Left lung (tissue), 10 donors: ENCODE data around the gene HOXA11. TPM values are rescaled to one million over a fixed set of nuclear protein-coding genes. Genes with fewer than 3 reads are reported as not detected.

Experiments
- ATAC-seq: fragments of 200-7000 bp; cut with Tn5 transposase; one replicate; pipeline ENCODE4 v1.9.1; 2020; ENCODE audit warnings: moderate library complexity
- DNase-seq, 4 donors: peaks; one replicate each; pipeline ENCODE4 v3.0.0-alpha.2; 2013 to 2020
- H3K27ac ChIP-seq, 2 donors: fragments of 200-600 bp; sonication (generic) in 1 of 2; one replicate each; pipeline versions ENCODE4 v1.5.0 to v1.8.0; 2020 to 2021
- H3K27me3 ChIP-seq, 2 donors: fragments of 200-600 bp; sonication (generic) in 1 of 2; one replicate each; pipeline versions ENCODE4 v1.5.0 to v1.8.0; 2020 to 2021
- H3K36me3 ChIP-seq, 2 donors: fragments of 200-600 bp; sonication (generic) in 1 of 2; one replicate each; pipeline versions ENCODE4 v1.5.0 to v1.8.0; 2020 to 2021
- H3K4me1 ChIP-seq, 2 donors: fragments of 200-600 bp; one replicate each; pipeline ENCODE4 v1.8.0; 2021
- H3K4me3 ChIP-seq, 2 donors: fragments of 200-600 bp; sonication (generic) in 1 of 2; one replicate each; pipeline versions ENCODE4 v1.5.0 to v1.8.0; 2020 to 2021; ENCODE audit warnings: mild to moderate bottlenecking in 1 of 2
- H3K9me3 ChIP-seq, 2 donors: fragments of 200-600 bp; sonication (generic) in 1 of 2; one replicate each; pipeline versions ENCODE4 v1.5.0 to v1.8.0; 2020 to 2021
- intact Hi-C, 2 donors: fragments of 100-400 bp; cut with DNase I; formaldehyde crosslinking; loops; one replicate each; pipeline versions ENCODE4 v1.11.2 to v1.14.2; 2022
- polyA plus RNA-seq, 6 donors: library from polyadenylated mRNA; unstranded; fragments of 120-200 nt; gene quantifications; one replicate each; pipeline ENCODE4 v1.2.1, GENCODE V29; 2013; ENCODE audit not compliant: insufficient read length in 6 of 6
- total RNA-seq, 2 donors: library from RNA; stranded (reverse); fragmentation: NEBNext Ultra II Directional; extraction: Animal tissue kit (Norgen Biotek cat#: 25700); gene quantifications; one replicate each; pipeline ENCODE4 v1.2.1, GENCODE V29; 2021
- TF ChIP-seq, protein P1 (sequence below), 2 donors: fragments of 200-600 bp; sonication (generic) in 1 of 2; IDR thresholded peaks; one replicate each; pipeline versions ENCODE4 v1.5.0 to v1.8.0; 2021; ENCODE audit warnings: antibody characterized with exemption in 2 of 2
- donor health status: DM: no; HTN: yes; CAD: no.
- donor health status: DM: no; HTN: no; CAD: no.

Gene HOXA11
- total and polyA plus RNA-seq, 8 donors = 0.10 to 0.23 (median 0.13) TPM; not detected in 4

DNA sequence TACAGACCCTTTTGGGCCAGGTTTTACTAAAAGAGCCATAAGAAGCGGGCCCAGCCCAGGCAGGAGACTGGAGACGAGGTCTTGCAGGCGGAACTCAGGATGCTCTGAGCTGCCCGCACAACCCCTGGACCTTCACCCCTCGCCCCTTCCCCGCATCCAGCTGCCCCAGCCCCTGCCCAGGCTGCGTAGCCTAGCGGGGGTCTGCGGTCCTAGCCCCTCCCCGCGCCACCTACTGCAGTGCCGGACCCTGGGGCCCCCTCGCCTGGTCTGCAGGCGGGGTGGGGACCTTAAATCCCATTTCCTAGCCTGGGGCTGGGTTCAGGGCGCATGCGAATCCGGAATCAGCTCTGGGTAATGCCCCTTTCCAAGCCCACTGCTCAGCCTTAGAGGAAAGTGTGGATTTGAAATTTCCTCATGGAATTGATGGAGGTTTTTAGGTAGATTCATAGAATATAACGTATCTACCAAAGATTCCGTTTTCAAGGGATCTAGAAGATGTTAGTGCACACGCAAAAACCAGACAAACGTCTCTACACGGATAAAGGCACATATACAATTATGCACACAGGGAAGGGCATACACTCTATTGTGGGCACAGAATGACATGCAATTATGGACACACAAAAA is 32.1 kb downstream of the HOXA11 start:
- H3K4me1 ChIP-seq = peaks cover 0 to 49% of the 10 kb centered on the region in 2 donors
- intact Hi-C loops = no loop called here
- no peaks in the 10 kb centered on the region for H3K36me3 ChIP-seq
- TF ChIP-seq, protein P1, sequence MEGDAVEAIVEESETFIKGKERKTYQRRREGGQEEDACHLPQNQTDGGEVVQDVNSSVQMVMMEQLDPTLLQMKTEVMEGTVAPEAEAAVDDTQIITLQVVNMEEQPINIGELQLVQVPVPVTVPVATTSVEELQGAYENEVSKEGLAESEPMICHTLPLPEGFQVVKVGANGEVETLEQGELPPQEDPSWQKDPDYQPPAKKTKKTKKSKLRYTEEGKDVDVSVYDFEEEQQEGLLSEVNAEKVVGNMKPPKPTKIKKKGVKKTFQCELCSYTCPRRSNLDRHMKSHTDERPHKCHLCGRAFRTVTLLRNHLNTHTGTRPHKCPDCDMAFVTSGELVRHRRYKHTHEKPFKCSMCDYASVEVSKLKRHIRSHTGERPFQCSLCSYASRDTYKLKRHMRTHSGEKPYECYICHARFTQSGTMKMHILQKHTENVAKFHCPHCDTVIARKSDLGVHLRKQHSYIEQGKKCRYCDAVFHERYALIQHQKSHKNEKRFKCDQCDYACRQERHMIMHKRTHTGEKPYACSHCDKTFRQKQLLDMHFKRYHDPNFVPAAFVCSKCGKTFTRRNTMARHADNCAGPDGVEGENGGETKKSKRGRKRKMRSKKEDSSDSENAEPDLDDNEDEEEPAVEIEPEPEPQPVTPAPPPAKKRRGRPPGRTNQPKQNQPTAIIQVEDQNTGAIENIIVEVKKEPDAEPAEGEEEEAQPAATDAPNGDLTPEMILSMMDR (IDR thresholded peaks at IDR 0.05) = no peak
- H3K27ac ChIP-seq = peak overlapping the region; percentile 71 to 87
- H3K9me3 ChIP-seq = no peaks in the 10 kb centered on the region
- peak overlapping the region; percentile 41 to 46 for H3K4me3 ChIP-seq
- ATAC-seq (no peak), DNase-seq (peak in 2 of 4 donors; percentile 28 to 72)
- H3K27me3 ChIP-seq = peaks cover 85 to 100% of the 10 kb centered on the region in 2 donors

DNA sequence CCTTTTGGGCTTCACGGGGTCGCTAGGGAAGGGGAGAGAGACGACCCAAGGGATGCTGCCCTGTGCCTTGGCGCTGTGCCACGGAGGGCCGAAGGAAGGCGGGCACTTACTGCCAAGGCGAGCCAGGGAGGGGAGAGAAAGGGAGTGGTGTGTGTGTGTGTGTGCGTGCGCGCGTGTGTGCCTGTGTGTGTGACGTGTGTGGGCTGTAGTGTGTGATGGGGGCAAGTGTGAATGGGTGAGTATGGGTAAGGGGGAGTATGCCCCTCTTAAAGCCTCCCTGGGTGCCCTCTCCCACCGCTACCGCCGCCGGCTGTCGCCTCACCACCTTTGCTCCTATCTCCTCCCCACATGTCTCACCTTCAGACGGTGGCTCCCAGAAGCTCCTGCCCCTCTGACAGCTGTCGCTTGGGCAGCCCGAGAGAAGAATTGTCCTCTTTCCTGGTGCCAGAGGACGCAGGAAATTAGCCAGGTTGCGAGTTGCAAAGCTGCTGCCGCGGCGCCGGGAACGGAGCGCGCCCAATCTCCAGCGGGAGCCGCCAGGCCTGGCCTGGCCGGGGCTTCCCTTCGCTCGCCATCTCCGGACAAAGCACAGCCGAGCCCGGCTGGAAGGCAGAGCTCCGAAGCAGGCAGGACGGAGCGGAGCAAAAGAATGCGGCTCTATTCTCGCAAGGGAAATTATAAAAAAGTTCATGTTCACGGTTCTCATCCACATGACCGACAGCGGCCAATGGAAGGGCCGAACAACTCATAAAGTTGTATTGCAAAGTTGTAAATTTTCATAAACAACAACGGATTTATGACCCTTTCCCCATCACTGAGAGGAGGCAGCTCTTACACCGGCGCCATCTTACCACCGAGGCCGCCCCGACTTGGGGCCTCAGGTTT is 32.9 kb downstream of the HOXA11 start, which contains the start of gene HOXA3:
HOXA3 (minus strand) TSS at position 653 of the 885 bp plus-strand sequence. CDS start 41,943 bp downstream, outside the sequence.
- DNase-seq (peak; percentile 38 to 81 (median 69)), ATAC-seq (peak; percentile 8)
- H3K4me3 ChIP-seq = peak within 1 kb of the TSS; percentile 41 to 46
- TF ChIP-seq, protein P1 (IDR thresholded peaks at IDR 0.05) = no peak
- intact Hi-C loops = no loop called here
- H3K36me3 ChIP-seq = no peaks in the 10 kb centered on the region
- H3K9me3 ChIP-seq = no peaks in the 10 kb centered on the region
- peaks cover 0 to 57% of the 10 kb centered on the region in 2 donors for H3K4me1 ChIP-seq
- H3K27ac ChIP-seq = peak within 1 kb of the TSS; percentile 71 to 87
- H3K27me3 ChIP-seq = peaks cover 85 to 100% of the 10 kb centered on the region in 2 donors

DNA sequence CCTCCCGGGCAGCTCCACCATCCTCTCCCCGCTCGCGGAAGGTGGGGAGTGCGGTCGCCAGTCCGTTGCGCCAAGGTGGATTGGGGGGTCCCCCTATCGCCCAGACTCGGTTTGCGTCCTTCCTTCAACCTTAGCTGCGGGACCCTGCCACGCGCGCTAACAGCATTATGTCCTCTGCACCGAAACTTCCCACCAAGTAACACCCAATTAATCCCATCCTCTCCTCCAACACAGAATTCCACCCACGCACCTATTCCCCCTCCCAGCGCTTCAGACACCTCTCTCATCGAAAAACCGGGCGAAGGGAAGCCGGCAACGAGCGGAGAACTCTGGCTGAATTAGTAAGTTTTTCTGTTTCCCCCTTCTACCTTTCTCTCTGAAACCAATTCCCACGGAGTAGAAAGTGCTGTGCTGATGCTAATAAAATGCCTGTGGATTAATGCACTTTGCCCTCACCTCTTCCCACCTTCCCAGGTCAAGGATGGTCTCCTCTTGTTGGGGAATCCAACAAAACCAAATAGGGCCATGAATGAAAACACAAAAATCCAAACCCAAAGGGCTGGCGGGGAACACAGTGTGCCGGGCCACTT is 33.6 kb downstream of the HOXA11 start:
- TF ChIP-seq, protein P1 (IDR thresholded peaks at IDR 0.05) = no peak
- no peak for ATAC-seq
- Histone ChIP-seq H3K4me3 (peak overlapping the region; percentile 41 to 46), H3K9me3 (no peaks in the 10 kb centered on the region), H3K4me1 (peaks cover 0 to 61% of the 10 kb centered on the region in 2 donors), H3K27me3 (peaks cover 84 to 100% of the 10 kb centered on the region in 2 donors), H3K36me3 (no peaks in the 10 kb centered on the region), H3K27ac (peak overlapping the region; percentile 71 to 87)
- intact Hi-C loops = no loop called here
- DNase-seq = peak in 2 of 4 donors; percentile 41 to 78

DNA sequence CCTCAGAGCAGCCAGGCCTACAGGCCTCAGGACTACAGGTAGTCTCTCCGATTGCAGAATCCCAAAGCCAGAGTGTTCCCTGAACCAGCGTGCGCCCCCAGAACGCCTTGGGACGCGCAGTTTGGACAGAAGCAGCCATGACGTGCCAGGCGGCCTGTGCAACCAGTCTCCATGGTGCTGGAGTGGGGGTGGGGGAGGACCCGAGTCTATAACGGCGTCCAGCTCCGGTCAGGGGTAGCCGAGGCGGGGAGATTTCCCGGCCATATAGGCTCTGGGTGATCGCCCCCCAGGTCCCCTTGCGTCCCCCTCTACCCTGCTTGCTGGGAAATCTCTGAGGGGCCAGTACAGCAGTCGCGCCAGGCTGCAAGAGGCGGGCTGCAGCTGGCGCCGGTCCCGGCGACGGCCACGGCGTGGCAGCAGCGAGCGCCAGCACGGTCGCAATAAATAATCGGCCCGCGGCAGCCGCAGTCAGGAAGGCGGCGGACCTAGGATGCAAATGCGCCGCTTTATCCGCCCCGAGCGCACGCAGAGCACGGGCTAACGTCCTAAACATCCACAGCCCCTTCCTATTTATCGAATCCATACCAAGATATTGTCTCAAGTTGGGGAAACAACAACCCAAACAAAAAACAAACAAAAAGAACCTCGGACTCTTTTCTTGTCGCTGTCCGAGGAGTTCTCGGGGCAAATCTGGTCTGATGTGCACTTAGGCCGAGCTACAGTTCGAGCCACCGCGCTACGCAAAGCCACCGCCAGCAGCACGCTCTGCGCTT is 34.3 kb downstream of the HOXA11 start:
- Histone ChIP-seq H3K9me3 (no peaks in the 10 kb centered on the region), H3K27me3 (peaks cover 79 to 100% of the 10 kb centered on the region in 2 donors), H3K36me3 (no peaks in the 10 kb centered on the region), H3K4me1 (peaks cover 0 to 56% of the 10 kb centered on the region in 2 donors), H3K27ac (peak overlapping the region; percentile 71 to 87), H3K4me3 (peak overlapping the region; percentile 41 to 46)
- intact Hi-C loops = no loop called here
- TF ChIP-seq, protein P1 (IDR thresholded peaks at IDR 0.05) = peak; percentile 76 to 87
- ATAC-seq (peak; percentile 78), DNase-seq (peak; percentile 71 to 92 (median 86))
